ENCODE measurements around the gene BABAM2.
"Not testable (repeated sequence)": the region's sequence is repeated elsewhere in the genome, so short reads cannot be mapped to it uniquely, and the experiment has no call there.

Gene BABAM2

DNA sequence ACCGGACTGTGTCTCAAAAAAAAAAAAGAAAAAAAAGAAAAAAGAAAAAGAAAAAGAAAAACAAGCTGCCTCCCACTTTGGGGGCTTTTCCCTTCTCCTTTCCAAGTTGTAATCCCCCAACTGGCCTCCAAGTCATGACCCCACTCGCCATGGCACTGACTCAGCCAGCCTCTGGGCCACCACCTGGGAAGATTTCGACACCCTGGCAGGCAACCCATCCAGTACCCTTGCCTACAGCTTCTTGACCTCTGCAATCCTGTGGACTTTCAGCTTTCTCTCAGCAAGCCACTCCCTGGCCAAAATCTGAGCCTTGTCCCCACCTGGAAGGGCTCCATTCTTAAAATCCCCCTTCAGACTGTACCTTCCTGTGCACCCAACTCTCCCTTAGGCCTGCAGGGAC is 479.8 kb downstream of the BABAM2 start:
- no peak for DNase-seq

- DNase-seq: not testable (repeated sequence)
These were observed 481.2 kb downstream of the BABAM2 start for GRCh38 chr2:28371728-28372127.

DNA sequence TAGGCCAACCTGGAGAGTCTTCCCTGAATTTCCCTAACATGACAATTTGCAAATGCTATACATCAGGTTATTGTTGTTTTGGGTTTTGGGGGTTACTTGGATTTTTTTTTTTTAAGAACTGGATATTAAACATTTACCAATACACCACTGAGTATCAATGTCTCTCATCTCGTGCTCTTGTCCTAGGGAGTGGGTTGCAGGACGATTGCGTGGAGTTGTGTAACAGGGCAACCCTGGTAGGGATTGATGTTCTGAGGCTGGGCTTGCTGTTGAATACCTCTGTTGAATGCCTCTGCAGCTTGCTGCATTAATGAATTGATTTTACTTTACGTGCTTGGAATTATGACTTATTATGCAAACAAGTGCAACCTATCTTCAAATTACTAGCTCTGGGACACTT is 483.3 kb downstream of the BABAM2 start:
- DNase-seq: no peak

- no peak for DNase-seq
These were observed 483.8 kb downstream of the BABAM2 start for GRCh38 chr2:28374331-28374730.

GRCh38 chr2:28375236-28375635 is 484.7 kb downstream of the BABAM2 start:
- no peak for DNase-seq

DNA sequence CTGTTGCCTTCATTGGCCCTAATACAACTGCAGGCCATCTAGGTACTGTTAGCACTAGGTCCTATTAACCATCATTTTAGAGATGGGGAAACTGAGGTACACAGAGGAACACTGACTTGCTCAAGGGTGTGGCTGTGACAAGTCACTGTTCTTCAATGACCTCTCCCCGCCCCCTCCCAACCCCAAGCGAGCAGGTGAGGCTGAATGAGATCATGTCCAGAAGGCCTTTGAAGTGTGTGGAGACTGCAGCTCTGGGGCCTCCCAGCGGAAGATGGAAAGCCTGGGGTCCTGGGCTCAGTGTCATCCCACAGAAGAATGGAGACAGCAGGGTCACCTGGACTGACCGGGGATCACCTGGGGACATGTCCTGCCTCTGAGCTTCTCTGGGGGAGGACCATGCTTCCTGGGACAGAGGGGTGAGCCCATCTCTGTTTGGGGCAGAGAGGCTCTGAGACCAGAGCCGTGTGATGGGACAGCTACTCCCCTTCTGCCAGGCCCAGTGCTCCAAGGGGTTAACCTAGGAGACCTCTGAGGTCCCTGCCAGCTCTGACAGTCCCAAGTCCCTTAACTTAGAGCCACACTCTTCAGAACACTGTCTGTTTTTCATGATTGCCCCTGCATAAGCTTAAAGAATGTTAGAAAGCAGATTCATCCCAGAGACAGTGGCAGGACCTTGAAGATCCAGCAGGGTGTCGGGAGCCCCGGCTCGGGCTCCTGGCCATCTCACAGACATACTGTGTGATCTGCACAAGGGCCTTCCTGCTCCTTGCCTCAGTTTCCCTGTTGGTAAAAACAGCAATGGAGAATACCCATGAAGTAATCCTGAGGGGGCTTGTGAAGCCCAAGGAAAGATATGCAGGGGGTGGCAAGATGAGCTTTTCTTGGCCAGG is 485.5 kb downstream of the BABAM2 start:
- DNase-seq: no peak

DNA sequence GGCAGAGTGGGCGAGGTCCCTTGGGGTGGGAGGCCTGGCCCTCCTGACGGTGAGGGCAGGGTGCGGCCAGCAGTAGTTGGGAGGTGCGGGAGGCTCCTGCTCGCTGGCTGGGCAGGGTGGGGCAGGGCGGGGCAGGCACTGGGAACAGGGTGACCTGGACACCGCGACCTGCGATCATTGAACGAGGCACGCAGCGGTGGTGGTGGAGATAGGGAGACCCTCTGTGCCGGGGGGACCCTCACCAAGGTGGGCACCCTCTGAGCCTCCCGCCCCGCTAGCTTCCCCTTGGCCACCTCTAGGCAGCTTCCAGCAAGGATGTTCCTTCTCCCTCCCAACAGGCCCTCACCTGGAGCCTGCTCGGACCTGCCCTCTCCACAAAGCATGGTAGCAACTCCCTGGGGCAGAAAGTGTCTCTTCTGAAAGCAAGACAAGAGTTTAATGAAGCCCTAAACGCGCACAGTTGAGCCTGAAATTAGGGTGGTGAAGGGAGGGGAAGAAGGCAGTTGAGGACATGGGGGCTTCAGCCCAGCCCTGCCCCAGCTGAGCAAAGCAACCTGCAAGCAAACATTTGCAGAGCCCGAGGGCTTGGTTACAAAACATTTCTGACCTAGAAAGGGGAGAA is 486.8 kb downstream of the BABAM2 start:
- no peak for DNase-seq

GRCh38 chr2:28377984-28378678 is 487.6 kb downstream of the BABAM2 start:
- DNase-seq: no peak

DNA sequence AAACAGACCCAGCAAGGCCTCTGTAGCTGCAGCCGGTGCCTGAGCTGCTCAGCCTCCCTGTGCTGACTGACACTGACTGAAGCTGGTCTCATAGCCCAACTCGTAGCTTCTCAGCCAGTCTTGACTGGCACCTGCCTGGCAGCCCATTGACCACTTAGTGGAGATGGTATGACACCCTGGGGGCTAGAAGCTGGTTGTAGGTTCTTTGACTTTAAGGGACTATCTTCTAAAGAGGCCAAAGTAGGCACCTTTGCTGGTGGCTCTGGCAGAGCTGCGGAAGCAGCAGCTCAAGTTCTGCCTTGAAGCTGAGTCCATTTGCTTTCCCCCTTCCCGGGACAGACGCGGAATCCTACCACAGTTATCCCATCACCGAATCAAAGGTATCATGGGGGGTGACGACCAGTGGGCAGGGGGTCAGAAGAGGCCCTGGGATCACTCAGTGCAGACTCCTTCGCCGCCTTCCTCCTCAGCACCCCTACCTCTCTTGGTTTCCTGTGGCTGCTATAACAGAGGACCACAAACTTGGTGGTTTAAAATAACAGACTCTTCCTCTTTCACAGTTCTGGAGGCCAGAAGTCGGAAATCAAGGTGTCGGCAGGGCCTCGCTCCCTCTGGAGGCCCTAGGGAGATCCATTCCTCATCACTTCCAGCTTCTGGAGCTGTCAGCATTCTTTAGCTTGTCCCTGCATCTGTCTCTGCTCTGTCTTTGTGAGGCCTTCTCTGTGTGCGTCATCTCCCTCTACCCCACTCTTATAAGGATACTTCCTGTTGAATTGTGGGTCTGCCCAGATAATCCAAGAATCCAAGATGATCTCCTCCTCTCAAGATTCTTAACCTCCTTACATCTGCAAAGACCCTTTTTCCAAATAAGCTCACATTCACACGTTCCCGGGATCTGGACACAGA is 488.4 kb downstream of the BABAM2 start:
- DNase-seq: peak; percentile 39

- no peak for DNase-seq
These were observed 489.7 kb downstream of the BABAM2 start for GRCh38 chr2:28380219-28380618.

- DNase-seq: no peak
These were observed 491.0 kb downstream of the BABAM2 start for GRCh38 chr2:28381225-28382180.

GRCh38 chr2:28382755-28383154 is 492.2 kb downstream of the BABAM2 start:
- DNase-seq: no peak

- no peak for DNase-seq
These were observed 496.8 kb downstream of the BABAM2 start for GRCh38 chr2:28387082-28387960.
